Right lung (tissue), 5 donors: ENCODE results near the gene ST13. TPM values are rescaled to one million over a fixed set of nuclear protein-coding genes. Genes with fewer than 3 reads are reported as not detected.
"Not testable (repeated sequence)": the region's sequence is repeated elsewhere in the genome, so short reads cannot be mapped to it uniquely, and the experiment has no call there.

Source experiments
- DNase-seq, 2 donors: peaks; one replicate each; pipeline ENCODE4 v3.0.0-alpha.2; 2013
- polyA plus RNA-seq, 5 donors: library from polyadenylated mRNA; unstranded; fragments of 120-200 nt; gene quantifications; one replicate each; pipeline versions ENCODE4 v1.2.1 to v1.2.3, GENCODE V29; 2013; ENCODE audit warnings: inconsistent platforms in 1 of 5, low replicate concordance in 1 of 5; ENCODE audit not compliant: insufficient read length in 5 of 5, insufficient read depth in 1 of 5

Gene ST13
- polyA plus RNA-seq, 5 donors = 483 to 731 (median 531) TPM

- DNase-seq = no peak
Measured at GRCh38 chr22:40792451-40792850, 64.0 kb downstream of the ST13 start.

- no peak for DNase-seq
Measured at GRCh38 chr22:40791241-40791640, 65.2 kb downstream of the ST13 start.

DNA sequence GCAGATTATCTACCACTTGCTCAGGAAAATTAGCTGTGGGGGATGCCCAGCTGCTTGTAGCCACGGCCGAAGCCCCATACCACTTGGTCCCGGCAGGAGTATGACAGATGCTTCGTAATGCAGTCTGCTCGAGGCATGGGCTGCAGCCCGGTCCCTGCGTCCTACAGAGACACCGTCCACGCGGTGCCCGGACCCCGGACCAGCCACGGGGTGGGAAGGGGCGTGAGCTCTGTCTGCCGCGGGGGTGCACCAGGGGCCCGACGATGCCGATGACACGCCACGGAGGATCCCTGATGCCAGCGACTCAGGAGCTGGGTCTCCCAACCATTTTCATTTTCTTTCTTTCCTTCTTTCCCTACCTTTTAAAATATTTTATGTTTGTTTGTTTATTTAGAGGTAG lies 67.3 kb downstream of the ST13 start:
- DNase-seq = no peak

DNA sequence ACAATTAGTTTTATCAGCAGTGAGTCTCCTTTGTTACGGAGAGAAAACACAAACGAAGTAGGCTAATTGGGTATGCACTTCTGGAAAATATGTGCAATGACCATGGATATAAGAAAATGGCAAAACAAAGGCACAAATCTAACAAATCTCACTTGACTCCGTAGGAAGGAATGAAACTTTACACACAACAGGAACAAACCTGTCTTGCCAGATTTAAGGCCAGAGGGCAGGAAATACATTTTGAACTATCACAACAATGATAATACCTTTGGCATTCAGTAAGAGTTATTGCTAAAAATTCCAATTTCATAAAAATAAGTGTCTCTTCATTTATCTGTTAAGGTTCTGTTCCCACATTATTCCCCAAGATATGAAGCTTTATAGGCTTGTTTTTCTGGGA lies 73.9 kb downstream of the ST13 start:
- DNase-seq = no peak

GRCh38 chr22:40781749-40782148 lies 74.7 kb downstream of the ST13 start:
- not testable (repeated sequence) for DNase-seq

Other genes starting within 250 kb of the ST13 start
- gene MRTFA, start 219.9 kb downstream of the ST13 start, polyA plus RNA-seq = 10 to 100 TPM; 15.6 to 29.7 (median 21.0) TPM
- gene MCHR1, start 177.2 kb downstream of the ST13 start, polyA plus RNA-seq = under 1 TPM; 0.16 to 0.42 (median 0.22) TPM
- 10 to 100 TPM; 31.3 to 40.1 (median 33.0) TPM for gene SLC25A17, start 37.3 kb downstream of the ST13 start, polyA plus RNA-seq
- gene XPNPEP3, start 509 bp upstream of the ST13 start, polyA plus RNA-seq = 10 to 100 TPM; 12.3 to 23.2 (median 17.5) TPM
- gene DNAJB7, start 5.5 kb upstream of the ST13 start, polyA plus RNA-seq = 1 to 10 TPM in 3 of 5 donors, under 1 TPM in 2; 0.70 to 1.2 (median 1.0) TPM
- gene RBX1, start 94.7 kb upstream of the ST13 start, polyA plus RNA-seq = 10 to 100 TPM; 57.7 to 83.7 (median 72.2) TPM
- 10 to 100 TPM; 49.3 to 73.5 (median 65.0) TPM for gene EP300, start 236.0 kb upstream of the ST13 start, polyA plus RNA-seq